WTC11 (cell line): ENCODE measurements around the gene CTCF. TPM values are rescaled to one million over a fixed set of nuclear protein-coding genes. Genes with fewer than 3 reads are reported as not detected.

Source experiments
- CREM ChIP-seq: sonication (generic); formaldehyde crosslinking; IDR thresholded peaks from 2 replicates; pipeline ENCODE4 v1.8.1; 2022; ENCODE audit warnings: mild to moderate bottlenecking, missing genetic modification reagents, moderate library complexity
- GTF2I ChIP-seq: fragments of 250-450 bp; sonication (Bioruptor Pico); conservative IDR thresholded peaks from 2 replicates; pipeline ENCODE4 v1.4.0; 2021; ENCODE audit warnings: mild to moderate bottlenecking
- NFE2L1 ChIP-seq: sonication (generic); formaldehyde crosslinking; IDR thresholded peaks from 2 replicates; pipeline ENCODE4 v1.8.1; 2023; ENCODE audit warnings: missing genetic modification reagents
- NFYB ChIP-seq: sonication (generic); formaldehyde crosslinking; conservative IDR thresholded peaks from 2 replicates; pipeline ENCODE4 v1.8.0; 2022; ENCODE audit warnings: low read depth, missing genetic modification reagents
- NR3C1 ChIP-seq: sonication (generic); formaldehyde crosslinking; conservative IDR thresholded peaks from 2 replicates; pipeline ENCODE4 v1.8.1; 2023; ENCODE audit warnings: low read depth, mild to moderate bottlenecking, missing genetic modification reagents
- OVOL2 ChIP-seq: fragments of 250-450 bp; sonication (Bioruptor Pico); IDR thresholded peaks from 2 replicates; pipeline ENCODE4 v1.9.0; 2021; ENCODE audit warnings: mild to moderate bottlenecking, borderline replicate concordance
- PRRX2 ChIP-seq: fragments of 250-450 bp; sonication (Bioruptor Pico); IDR thresholded peaks from 2 replicates; pipeline ENCODE4 v1.8.0; 2021; ENCODE audit warnings: mild to moderate bottlenecking
- SMAD4 ChIP-seq: sonication (generic); formaldehyde crosslinking; IDR thresholded peaks from 2 replicates; pipeline ENCODE4 v1.8.0; 2022; ENCODE audit warnings: mild to moderate bottlenecking, missing genetic modification reagents
- TEAD1 ChIP-seq: sonication (generic); formaldehyde crosslinking; IDR thresholded peaks from 2 replicates; pipeline ENCODE4 v1.8.0; 2022; ENCODE audit warnings: mild to moderate bottlenecking, missing genetic modification reagents
- TP53 ChIP-seq: sonication (generic); formaldehyde crosslinking; IDR thresholded peaks from 2 replicates; pipeline ENCODE4 v1.8.1; 2023; ENCODE audit warnings: mild to moderate bottlenecking, missing genetic modification reagents
- ZNF138 ChIP-seq: sonication (generic); formaldehyde crosslinking; conservative IDR thresholded peaks from 2 replicates; pipeline ENCODE4 v1.8.1; 2022; ENCODE audit warnings: mild to moderate bottlenecking, moderate library complexity, missing genetic modification reagents
- ZNF263 ChIP-seq: sonication (generic); formaldehyde crosslinking; IDR thresholded peaks from 2 replicates; pipeline ENCODE4 v1.8.1; 2022; ENCODE audit warnings: low read depth, mild to moderate bottlenecking, moderate library complexity, missing genetic modification reagents
- ZNF423 ChIP-seq: fragments of 250-450 bp; sonication (Bioruptor Pico); IDR thresholded peaks from 2 replicates; pipeline ENCODE4 v2.1.2; 2022; ENCODE audit warnings: mild to moderate bottlenecking, moderate library complexity
- total RNA-seq: library from RNA; stranded (reverse); gene quantifications from 3 replicates; pipeline ENCODE4 v1.2.3, GENCODE V29; 2021
- TF ChIP-seq, protein P1 (sequence below): sonication (generic); formaldehyde crosslinking; IDR thresholded peaks from 2 replicates; pipeline ENCODE4 v1.8.1; 2023; ENCODE audit warnings: mild to moderate bottlenecking, missing genetic modification reagents, borderline replicate concordance
- TF ChIP-seq, protein P2 (sequence below): fragments of 250-450 bp; sonication (Bioruptor Pico); IDR thresholded peaks from 2 replicates; pipeline ENCODE4 v2.1.2; 2022; ENCODE audit warnings: mild to moderate bottlenecking, moderate library complexity
- TF ChIP-seq, protein P3 (sequence below): sonication (generic); formaldehyde crosslinking; IDR thresholded peaks from 2 replicates; pipeline ENCODE4 v1.8.0; 2022; ENCODE audit warnings: mild to moderate bottlenecking, missing genetic modification reagents
- TF ChIP-seq, protein P4 (sequence below): fragments of 250-450 bp; sonication (Bioruptor Pico); IDR thresholded peaks from 2 replicates; pipeline ENCODE4 v1.9.0; 2021; ENCODE audit warnings: mild to moderate bottlenecking
- TF ChIP-seq, protein P5 (sequence below): fragments of 250-450 bp; sonication (Bioruptor Pico); IDR thresholded peaks from 2 replicates; pipeline ENCODE4 v1.9.0; 2021; ENCODE audit warnings: moderate library complexity, mild to moderate bottlenecking, inconsistent platforms, borderline replicate concordance
- TF ChIP-seq, protein P6 (sequence below): sonication (generic); formaldehyde crosslinking; IDR thresholded peaks from 2 replicates; pipeline ENCODE4 v1.8.0; 2022; ENCODE audit warnings: mild to moderate bottlenecking, missing genetic modification reagents
- TF ChIP-seq, protein P7 (sequence below): sonication (generic); formaldehyde crosslinking; IDR thresholded peaks from 2 replicates; pipeline ENCODE4 v1.8.0; 2022; ENCODE audit warnings: missing genetic modification reagents
- TF ChIP-seq, protein P8 (sequence below): sonication (generic); formaldehyde crosslinking; conservative IDR thresholded peaks from 2 replicates; pipeline ENCODE4 v1.8.1; 2023; ENCODE audit warnings: mild to moderate bottlenecking, low read depth, missing genetic modification reagents, moderate library complexity

Gene CTCF
- total RNA-seq, 1 experiment from 2014 or later: 55.4 TPM

DNA sequence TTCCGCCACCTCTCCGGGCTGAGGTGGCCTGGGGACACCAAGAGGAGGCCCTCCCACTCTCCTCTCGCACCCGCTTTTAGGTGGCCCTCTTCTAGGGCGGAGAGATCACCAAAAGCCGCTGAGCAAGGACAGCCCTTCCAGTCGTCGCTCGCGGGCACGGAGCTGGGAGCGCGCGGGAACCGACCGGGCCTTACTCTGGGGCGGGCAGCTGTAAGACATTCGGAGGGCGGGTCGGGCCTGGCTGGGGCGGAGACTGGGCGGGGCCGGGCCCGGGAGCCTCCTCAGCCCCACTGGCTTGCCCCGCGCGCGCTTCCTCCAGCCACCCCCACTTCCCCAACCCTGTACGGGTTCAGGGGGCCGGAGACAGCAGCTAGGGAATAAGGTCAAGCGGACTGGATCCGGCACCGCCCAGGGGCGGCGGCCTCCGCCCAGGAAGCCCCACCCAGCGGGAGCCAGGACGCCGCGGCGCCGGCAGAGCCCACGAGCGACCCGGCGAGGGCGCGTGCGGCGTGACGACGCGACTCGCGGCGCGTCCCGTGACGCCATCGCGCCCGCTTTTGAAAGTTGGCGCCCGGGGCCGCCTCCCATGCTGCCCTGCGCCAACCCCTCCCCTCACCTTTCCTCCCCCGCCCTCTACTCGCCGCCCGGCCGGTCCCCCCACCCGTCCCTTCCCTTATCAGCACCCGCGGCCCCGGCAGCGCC lies 351 bp upstream of the CTCF start (continued):
- TF ChIP-seq, protein P1, sequence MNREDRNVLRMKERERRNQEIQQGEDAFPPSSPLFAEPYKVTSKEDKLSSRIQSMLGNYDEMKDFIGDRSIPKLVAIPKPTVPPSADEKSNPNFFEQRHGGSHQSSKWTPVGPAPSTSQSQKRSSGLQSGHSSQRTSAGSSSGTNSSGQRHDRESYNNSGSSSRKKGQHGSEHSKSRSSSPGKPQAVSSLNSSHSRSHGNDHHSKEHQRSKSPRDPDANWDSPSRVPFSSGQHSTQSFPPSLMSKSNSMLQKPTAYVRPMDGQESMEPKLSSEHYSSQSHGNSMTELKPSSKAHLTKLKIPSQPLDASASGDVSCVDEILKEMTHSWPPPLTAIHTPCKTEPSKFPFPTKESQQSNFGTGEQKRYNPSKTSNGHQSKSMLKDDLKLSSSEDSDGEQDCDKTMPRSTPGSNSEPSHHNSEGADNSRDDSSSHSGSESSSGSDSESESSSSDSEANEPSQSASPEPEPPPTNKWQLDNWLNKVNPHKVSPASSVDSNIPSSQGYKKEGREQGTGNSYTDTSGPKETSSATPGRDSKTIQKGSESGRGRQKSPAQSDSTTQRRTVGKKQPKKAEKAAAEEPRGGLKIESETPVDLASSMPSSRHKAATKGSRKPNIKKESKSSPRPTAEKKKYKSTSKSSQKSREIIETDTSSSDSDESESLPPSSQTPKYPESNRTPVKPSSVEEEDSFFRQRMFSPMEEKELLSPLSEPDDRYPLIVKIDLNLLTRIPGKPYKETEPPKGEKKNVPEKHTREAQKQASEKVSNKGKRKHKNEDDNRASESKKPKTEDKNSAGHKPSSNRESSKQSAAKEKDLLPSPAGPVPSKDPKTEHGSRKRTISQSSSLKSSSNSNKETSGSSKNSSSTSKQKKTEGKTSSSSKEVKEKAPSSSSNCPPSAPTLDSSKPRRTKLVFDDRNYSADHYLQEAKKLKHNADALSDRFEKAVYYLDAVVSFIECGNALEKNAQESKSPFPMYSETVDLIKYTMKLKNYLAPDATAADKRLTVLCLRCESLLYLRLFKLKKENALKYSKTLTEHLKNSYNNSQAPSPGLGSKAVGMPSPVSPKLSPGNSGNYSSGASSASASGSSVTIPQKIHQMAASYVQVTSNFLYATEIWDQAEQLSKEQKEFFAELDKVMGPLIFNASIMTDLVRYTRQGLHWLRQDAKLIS: no peak
- peak; percentile 25; the same call in 1 of the 2 replicates for TF ChIP-seq ZNF423 (CRISPR knock-in tag)
- TF ChIP-seq NFYB: no peak
- TF ChIP-seq TP53: 0 out of 2 replicates have a peak, but pooled peaks have one; percentile 67
- TF ChIP-seq NR3C1 (CRISPR knock-in tag): no peak
- TF ChIP-seq, protein P2, sequence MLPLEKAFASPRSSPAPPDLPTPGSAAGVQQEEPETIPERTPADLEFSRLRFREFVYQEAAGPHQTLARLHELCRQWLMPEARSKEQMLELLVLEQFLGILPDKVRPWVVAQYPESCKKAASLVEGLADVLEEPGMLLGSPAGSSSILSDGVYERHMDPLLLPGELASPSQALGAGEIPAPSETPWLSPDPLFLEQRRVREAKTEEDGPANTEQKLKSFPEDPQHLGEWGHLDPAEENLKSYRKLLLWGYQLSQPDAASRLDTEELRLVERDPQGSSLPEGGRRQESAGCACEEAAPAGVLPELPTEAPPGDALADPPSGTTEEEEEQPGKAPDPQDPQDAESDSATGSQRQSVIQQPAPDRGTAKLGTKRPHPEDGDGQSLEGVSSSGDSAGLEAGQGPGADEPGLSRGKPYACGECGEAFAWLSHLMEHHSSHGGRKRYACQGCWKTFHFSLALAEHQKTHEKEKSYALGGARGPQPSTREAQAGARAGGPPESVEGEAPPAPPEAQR: no peak
- TF ChIP-seq SMAD4: no peak
- TF ChIP-seq, protein P3, sequence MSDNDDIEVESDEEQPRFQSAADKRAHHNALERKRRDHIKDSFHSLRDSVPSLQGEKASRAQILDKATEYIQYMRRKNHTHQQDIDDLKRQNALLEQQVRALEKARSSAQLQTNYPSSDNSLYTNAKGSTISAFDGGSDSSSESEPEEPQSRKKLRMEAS (CRISPR knock-in tag): peak; percentile 33; the same call in 1 of the 2 replicates
- TF ChIP-seq, protein P4, sequence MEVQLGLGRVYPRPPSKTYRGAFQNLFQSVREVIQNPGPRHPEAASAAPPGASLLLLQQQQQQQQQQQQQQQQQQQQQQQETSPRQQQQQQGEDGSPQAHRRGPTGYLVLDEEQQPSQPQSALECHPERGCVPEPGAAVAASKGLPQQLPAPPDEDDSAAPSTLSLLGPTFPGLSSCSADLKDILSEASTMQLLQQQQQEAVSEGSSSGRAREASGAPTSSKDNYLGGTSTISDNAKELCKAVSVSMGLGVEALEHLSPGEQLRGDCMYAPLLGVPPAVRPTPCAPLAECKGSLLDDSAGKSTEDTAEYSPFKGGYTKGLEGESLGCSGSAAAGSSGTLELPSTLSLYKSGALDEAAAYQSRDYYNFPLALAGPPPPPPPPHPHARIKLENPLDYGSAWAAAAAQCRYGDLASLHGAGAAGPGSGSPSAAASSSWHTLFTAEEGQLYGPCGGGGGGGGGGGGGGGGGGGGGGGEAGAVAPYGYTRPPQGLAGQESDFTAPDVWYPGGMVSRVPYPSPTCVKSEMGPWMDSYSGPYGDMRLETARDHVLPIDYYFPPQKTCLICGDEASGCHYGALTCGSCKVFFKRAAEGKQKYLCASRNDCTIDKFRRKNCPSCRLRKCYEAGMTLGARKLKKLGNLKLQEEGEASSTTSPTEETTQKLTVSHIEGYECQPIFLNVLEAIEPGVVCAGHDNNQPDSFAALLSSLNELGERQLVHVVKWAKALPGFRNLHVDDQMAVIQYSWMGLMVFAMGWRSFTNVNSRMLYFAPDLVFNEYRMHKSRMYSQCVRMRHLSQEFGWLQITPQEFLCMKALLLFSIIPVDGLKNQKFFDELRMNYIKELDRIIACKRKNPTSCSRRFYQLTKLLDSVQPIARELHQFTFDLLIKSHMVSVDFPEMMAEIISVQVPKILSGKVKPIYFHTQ (CRISPR knock-in tag): no peak
- no peak for TF ChIP-seq ZNF263
- TF ChIP-seq PRRX2 (CRISPR knock-in tag): no peak
- TF ChIP-seq NFE2L1 (CRISPR knock-in tag): no peak
- no peak for TF ChIP-seq OVOL2 (CRISPR knock-in tag)
- TF ChIP-seq CREM (CRISPR knock-in tag): peak; percentile 89; the same call in 1 of the 2 replicates
- TF ChIP-seq, protein P5, sequence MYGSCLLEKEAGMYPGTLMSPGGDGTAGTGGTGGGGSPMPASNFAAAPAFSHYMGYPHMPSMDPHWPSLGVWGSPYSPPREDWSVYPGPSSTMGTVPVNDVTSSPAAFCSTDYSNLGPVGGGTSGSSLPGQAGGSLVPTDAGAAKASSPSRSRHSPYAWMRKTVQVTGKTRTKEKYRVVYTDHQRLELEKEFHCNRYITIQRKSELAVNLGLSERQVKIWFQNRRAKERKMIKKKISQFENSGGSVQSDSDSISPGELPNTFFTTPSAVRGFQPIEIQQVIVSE (CRISPR knock-in tag): no peak
- TF ChIP-seq, protein P6, sequence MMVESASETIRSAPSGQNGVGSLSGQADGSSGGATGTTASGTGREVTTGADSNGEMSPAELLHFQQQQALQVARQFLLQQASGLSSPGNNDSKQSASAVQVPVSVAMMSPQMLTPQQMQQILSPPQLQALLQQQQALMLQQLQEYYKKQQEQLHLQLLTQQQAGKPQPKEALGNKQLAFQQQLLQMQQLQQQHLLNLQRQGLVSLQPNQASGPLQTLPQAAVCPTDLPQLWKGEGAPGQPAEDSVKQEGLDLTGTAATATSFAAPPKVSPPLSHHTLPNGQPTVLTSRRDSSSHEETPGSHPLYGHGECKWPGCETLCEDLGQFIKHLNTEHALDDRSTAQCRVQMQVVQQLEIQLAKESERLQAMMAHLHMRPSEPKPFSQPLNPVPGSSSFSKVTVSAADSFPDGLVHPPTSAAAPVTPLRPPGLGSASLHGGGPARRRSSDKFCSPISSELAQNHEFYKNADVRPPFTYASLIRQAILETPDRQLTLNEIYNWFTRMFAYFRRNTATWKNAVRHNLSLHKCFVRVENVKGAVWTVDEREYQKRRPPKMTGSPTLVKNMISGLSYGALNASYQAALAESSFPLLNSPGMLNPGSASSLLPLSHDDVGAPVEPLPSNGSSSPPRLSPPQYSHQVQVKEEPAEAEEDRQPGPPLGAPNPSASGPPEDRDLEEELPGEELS (CRISPR knock-in tag): 0 out of 2 replicates have a peak, but pooled peaks have one; percentile 31
- no peak for TF ChIP-seq TEAD1 (CRISPR knock-in tag)
- TF ChIP-seq, protein P7, sequence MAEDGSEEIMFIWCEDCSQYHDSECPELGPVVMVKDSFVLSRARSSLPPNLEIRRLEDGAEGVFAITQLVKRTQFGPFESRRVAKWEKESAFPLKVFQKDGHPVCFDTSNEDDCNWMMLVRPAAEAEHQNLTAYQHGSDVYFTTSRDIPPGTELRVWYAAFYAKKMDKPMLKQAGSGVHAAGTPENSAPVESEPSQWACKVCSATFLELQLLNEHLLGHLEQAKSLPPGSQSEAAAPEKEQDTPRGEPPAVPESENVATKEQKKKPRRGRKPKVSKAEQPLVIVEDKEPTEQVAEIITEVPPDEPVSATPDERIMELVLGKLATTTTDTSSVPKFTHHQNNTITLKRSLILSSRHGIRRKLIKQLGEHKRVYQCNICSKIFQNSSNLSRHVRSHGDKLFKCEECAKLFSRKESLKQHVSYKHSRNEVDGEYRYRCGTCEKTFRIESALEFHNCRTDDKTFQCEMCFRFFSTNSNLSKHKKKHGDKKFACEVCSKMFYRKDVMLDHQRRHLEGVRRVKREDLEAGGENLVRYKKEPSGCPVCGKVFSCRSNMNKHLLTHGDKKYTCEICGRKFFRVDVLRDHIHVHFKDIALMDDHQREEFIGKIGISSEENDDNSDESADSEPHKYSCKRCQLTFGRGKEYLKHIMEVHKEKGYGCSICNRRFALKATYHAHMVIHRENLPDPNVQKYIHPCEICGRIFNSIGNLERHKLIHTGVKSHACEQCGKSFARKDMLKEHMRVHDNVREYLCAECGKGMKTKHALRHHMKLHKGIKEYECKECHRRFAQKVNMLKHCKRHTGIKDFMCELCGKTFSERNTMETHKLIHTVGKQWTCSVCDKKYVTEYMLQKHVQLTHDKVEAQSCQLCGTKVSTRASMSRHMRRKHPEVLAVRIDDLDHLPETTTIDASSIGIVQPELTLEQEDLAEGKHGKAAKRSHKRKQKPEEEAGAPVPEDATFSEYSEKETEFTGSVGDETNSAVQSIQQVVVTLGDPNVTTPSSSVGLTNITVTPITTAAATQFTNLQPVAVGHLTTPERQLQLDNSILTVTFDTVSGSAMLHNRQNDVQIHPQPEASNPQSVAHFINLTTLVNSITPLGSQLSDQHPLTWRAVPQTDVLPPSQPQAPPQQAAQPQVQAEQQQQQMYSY: no peak
- TF ChIP-seq, protein P8, sequence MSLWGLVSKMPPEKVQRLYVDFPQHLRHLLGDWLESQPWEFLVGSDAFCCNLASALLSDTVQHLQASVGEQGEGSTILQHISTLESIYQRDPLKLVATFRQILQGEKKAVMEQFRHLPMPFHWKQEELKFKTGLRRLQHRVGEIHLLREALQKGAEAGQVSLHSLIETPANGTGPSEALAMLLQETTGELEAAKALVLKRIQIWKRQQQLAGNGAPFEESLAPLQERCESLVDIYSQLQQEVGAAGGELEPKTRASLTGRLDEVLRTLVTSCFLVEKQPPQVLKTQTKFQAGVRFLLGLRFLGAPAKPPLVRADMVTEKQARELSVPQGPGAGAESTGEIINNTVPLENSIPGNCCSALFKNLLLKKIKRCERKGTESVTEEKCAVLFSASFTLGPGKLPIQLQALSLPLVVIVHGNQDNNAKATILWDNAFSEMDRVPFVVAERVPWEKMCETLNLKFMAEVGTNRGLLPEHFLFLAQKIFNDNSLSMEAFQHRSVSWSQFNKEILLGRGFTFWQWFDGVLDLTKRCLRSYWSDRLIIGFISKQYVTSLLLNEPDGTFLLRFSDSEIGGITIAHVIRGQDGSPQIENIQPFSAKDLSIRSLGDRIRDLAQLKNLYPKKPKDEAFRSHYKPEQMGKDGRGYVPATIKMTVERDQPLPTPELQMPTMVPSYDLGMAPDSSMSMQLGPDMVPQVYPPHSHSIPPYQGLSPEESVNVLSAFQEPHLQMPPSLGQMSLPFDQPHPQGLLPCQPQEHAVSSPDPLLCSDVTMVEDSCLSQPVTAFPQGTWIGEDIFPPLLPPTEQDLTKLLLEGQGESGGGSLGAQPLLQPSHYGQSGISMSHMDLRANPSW: no peak
- TF ChIP-seq ZNF138 (CRISPR knock-in tag): no peak
- no peak for TF ChIP-seq GTF2I (CRISPR knock-in tag)
